Prostate gland (tissue), 2 donors: ENCODE results near the gene RPS18.
A peak's percentile ranks its signal among the peaks of the same experiment; 100 is the strongest.

Source experiments
- CTCF ChIP-seq, 4 experiments: fragments of 200-600 bp in 2 of 4; fragments of 450-650 bp in 2 of 4; sonication (generic) in 2 of 4; IDR thresholded peaks; 1 replicate in 3 of 4; 2 replicates in 1 of 4; pipeline ENCODE4 v1.5.1; 2016 to 2019; ENCODE audit warnings: antibody characterized with exemption in 4 of 4, mild to moderate bottlenecking in 2 of 4, moderate library complexity in 2 of 4
- POLR2A ChIP-seq: fragments of 450-650 bp; IDR thresholded peaks from one replicate; pipeline ENCODE4 v1.6.1; 2016; ENCODE audit warnings: antibody characterized with exemption, mild to moderate bottlenecking

- TF ChIP-seq CTCF (IDR thresholded peaks at IDR 0.05) (peak in 2 of 4 experiments; percentile 15 to 18), POLR2A (peak; percentile 95)
These were observed at the start of gene RPS18, which contains the start of gene VPS52 for GRCh38 chr6:33271468-33272274.
